Measurements from ENCODE around the gene AFM.

The AFM gene

GRCh38 chr4:73481358-73481757 is at the start of gene AFM:
TSS of gene AFM (plus strand) at chr4:73481745. CDS start at chr4:73481776, 31 bp downstream.
- DNase-seq = no peak

DNA sequence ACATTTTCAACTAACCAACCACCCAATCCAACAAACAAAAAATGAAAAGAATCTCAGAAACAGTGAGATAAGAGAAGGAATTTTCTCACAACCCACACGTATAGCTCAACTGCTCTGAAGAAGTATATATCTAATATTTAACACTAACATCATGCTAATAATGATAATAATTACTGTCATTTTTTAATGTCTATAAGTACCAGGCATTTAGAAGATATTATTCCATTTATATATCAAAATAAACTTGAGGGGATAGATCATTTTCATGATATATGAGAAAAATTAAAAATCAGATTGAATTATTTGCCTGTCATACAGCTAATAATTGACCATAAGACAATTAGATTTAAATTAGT is 49.8 kb upstream of the AFM start:
- DNase-seq = no peak

- DNase-seq = peak; percentile 57
These were observed 49.2 kb upstream of the AFM start for GRCh38 chr4:73432169-73433000.

DNA sequence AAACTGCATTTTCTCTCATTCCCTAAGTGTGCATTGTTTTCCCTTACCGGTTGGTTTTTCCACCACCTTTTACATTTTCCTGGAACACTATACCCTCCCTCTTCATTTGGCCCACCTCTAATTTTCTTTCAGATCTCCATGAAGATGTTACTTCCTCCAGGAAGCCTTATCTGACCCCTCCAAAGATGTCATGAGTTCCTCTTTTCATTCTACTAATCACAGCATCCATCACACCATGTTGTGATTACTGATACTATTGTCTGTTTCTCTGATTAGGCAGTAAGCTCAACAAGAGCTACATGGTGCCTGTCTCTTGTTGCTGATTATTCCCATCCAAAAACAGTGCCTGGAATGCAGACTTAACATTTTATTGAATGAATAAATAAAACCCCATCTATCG is 48.4 kb upstream of the AFM start:
- peak; percentile 47 for DNase-seq

DNA sequence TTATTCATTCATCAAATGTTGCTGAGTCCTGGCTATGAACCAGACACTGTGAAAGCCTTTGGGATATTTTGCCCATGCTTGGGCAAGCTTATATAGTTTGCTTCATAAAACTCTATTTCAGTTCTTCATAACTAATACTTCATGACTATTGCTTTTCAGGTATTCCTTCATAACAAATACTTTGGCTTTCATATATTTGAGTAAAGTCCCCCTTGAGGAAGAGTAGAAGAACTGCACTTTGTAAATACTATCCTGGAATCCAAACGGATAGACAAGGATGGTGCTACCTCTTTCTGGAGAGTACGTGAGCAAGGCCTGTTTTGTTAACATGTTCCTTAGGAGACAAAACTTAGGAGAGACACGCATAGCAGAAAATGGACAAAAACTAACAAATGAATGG is 47.2 kb upstream of the AFM start:
- peak; percentile 64 for DNase-seq

- no peak for DNase-seq
These were observed 45.6 kb upstream of the AFM start, which contains the start of gene AFP for GRCh38 chr4:73435984-73436383. TSS of gene AFP (plus strand) at chr4:73436221. CDS start at chr4:73436263, 42 bp downstream.

DNA sequence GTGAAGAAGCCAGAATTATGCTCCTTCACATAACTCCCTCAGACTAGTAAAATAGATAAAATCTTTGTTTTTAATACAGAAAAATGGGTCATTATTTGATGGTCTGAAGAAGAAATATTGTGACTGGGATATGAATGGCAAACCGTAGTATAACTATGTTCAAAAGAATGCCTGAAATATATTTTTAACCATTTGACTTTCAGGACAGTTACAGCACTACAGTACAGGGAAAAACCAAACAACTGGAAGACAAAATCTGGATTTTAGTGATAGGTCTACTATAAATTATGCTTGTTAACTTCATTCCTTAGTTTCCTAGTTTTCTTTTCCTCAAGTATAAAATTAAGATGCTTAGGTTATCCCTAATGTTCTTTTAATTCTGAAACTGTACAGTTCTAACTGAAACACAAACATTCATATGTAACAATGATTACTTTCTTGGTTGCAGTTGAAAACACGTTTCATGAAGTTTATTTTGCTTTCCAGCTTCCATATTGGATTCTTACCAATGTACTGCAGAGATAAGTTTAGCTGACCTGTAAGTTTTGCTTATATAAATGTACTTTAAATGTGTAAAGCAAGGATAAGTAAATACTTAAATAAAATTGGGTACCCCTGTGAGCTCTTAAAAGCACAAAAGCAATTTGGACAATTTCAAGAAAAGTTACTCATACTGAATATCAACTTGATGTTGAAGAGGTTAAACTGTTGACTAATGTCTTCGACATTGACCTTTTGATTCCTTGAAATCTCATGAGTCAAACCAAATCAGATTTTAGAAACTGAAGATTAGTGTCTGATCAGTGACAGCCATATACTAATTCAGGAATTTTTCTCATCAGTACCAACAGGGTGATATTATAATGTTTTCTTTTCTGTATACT is 44.6 kb upstream of the AFM start:
- no peak for DNase-seq

GRCh38 chr4:73437558-73437956 is 44.0 kb upstream of the AFM start:
- no peak for DNase-seq

DNA sequence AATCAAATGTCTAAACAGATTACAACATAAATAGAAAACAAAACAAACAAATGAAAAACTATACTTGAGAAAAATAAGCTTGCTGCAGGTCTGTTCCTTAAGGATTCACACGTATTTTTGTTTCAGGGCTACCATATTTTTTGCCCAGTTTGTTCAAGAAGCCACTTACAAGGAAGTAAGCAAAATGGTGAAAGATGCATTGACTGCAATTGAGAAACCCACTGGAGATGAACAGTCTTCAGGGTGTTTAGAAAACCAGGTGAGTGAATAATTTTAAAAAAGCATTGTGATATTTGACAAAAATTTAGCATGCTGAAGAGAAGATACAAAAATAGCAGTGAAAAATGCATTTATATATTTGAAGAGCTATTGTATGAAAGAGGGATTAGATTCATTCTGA is 43.5 kb upstream of the AFM start:
- DNase-seq = no peak

- DNase-seq = no peak
These were observed 42.8 kb upstream of the AFM start for GRCh38 chr4:73438582-73439215.

DNA sequence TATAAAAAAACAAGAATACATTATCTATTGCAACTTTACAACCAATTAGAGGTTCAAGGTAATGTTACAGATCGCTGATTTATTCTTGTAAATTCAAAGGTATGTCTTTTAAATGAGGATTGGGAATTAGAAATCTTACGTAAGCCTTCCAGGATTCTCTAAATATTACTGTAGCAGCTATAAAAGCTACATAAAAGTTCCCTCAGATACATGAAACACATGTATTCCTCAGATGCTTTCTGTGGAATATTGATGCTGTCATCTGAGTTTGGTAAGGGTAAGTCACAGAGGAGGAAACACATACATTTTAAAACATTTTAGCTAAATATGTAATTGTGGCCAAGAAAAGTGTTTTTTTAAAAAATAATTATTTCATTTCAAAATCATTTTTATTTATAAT is 42.1 kb upstream of the AFM start:
- no peak for DNase-seq

- no peak for DNase-seq
These were observed 41.6 kb upstream of the AFM start for GRCh38 chr4:73439991-73440390.

DNA sequence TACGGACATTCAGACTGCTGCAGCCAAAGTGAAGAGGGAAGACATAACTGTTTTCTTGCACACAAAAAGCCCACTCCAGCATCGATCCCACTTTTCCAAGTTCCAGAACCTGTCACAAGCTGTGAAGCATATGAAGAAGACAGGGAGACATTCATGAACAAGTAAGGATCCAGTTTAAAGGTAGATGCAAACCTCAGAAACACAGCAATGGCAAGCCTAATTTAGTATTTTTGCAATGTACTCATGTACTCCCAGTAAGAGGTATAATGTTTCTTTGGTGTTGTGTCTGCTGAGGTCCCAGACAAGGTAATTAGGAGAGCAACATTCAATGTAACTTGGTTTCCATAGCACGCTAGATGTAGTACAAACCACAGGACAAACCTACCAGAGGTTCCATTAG is 40.9 kb upstream of the AFM start:
- no peak for DNase-seq

DNA sequence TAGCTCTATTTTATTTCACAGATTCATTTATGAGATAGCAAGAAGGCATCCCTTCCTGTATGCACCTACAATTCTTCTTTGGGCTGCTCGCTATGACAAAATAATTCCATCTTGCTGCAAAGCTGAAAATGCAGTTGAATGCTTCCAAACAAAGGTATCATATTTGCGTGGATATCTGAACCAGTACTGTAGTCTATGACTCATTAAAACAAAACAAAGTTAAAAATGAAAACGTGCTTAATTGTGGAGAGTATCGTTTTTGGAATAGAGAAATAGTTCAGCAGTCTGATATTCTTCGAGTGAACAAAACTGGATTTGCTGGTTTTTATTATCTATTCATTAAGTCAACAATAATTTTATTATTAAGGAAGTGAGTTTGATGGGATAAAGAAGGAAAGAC is 39.3 kb upstream of the AFM start:
- DNase-seq = no peak

DNA sequence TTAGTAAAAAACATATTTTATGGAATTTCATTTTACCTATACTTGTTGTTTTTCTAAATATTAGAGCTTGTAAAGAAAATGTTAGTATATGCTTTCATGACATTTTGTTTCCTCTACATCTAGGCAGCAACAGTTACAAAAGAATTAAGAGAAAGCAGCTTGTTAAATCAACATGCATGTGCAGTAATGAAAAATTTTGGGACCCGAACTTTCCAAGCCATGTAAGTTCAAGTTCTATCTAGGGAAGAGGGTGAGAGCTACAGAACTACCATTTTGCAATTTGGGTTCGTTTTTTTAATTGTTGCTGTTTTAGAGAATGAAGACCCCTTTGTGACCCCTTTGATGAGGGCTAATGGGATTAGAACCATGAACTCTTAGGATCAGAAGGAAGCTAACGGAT is 38.3 kb upstream of the AFM start:
- no peak for DNase-seq

DNA sequence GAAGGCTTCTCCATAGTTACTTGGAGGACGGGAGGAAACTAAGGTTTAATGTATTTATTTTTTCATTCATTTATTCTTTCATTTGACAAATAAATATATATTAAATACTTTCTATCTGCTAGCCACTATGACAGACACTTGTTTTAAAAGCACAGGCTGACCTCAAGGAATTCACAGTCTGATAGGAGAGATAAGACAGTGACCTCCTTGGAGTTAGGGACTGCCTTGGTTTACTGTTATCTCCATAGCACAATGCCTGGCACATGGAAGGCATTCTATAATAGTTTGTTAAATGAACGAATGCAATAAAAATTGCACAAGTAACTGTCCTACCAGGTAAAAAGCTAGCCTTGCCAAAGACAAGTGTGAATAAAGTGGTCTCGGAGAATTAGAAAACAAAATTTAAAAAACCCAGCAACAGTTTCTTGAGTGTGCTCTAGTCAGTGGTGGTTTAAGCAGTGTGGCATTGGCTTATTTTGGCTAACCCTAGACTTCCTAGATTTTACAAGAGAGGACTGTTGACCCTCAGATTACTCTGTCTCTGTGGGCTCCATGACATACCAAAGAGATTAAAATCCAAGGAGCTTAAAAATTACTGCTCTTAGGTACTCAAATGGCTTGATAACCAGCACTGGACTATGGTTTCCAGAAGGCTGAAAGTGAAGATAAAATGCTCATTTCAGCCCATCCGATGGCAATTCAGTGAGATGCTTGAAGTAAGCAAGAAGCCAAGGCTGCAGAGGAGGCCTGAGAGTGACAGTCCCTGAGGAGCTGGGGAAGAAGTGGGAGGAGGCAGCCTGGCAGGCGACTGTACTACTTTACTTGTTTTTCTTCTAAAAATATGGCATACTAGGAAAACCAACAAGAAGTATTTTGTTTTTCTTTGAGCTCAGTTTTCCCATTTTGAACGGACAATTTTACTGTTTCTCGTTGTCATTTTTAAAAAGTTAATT is 35.9 kb upstream of the AFM start:
- no peak for DNase-seq

DNA sequence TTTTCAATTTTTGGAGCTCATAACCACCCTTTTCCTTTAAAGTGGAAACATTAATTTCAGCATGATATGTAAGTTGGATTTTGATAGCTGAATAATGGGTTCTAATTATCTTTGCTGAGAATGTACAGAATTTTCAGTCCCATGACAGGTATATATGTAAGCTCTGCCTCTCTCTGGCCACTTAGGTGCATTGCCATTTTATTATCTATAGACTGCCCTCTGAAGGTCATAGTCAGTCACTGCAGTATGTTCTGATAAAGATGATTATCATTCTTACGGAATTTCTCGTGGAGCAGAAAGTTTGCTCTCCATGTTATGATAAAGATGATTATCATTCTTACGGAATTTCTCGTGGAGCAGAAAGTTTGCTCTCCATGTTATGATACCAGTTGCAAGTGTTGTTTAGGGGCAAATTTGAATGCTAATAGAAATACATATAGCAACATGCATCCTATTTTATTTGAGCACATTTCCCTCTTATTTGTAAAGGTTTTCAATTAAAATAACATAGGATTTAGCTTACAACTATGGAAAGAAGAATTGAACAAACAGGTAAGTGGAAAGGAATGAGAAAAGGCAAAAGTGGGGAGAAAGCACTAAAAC is 35.1 kb upstream of the AFM start:
- DNase-seq = peak; percentile 88

DNA sequence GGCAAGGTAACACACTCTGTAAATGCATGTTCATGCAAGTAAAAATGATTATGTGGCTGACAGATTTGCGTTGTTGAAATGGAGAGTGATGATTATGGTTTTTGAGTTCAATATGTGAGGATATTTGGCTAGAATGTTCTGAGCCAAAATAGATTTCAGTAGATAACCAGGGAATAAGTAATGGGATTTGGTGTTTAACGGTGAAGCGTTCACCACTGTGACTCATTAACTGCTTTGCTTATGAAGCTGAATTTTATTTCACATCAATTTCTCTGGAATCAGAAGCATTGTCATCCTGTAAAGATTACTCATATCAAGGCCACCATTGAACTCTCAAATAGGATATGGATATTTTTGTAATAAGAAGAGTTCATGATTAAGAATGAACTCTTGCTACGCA is 33.9 kb upstream of the AFM start:
- DNase-seq = no peak

GRCh38 chr4:73448448-73449203 is 32.9 kb upstream of the AFM start:
- DNase-seq = no peak

DNA sequence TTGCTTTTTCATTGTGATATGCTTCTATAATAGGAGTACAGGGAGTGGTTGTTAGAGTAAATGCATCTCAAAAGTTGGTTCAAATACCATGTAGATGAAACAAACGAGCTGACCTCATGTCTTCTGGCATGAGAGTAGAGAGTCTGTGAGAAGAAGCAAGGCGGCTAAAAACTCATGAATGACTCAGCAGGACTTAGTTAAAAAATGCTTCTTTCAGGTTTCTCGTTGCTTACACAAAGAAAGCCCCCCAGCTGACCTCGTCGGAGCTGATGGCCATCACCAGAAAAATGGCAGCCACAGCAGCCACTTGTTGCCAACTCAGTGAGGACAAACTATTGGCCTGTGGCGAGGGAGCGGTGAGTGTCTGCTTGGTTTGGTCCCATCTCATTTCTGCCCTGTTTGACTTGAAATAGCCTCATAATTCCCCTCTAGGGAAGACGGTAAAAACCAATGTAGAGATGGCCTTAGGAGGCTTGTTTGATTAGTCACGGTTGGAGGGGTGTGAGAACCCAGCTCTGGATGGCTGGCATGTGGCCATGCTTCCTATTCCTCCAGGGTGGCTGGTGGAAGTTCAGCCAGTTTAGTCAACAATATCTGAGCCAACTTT is 31.0 kb upstream of the AFM start:
- no peak for DNase-seq

DNA sequence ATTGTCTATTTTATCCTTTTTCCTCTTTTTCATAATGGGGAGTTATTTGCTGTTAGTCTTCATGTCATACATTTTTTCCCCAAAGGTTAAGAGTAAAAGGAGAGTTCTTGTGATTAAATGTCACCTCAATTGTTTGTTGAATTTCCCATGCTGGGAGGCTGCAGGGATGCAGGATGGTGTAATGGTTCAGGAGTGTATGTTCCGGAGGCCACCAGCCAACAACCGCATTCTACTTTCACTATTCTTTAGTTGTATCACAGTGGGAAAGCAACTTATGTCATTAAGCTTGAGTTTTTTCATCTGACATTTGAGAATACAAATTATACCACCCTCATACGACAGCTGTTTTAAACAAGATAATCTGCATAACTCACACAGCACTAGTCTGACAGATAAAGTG is 30.1 kb upstream of the AFM start:
- no peak for DNase-seq
